HepG2 (cell line): ENCODE measurements around the gene MYO10. TPM values are rescaled to one million over a fixed set of nuclear protein-coding genes. Genes with fewer than 3 reads are reported as not detected.
A peak's percentile ranks its signal among the peaks of the same experiment; 100 is the strongest.

Experiments
- ATAC-seq: fragments of 200-7000 bp; cut with Tn5 transposase; 3 replicates; pipeline ENCODE4 v1.9.1; 2020; ENCODE audit warnings: mild to moderate bottlenecking, moderate library complexity
- BruUV-seq: library from RNA; stranded (reverse); fragments of 400-500 nt; replicated peaks from 2 replicates; lab custom pipeline; 2021; lab: Mats Ljungman, UMichigan
- CTCF ChIA-PET: fragments of 300-600 bp; formaldehyde crosslinking; extraction: SDS; loops from one replicate; lab custom pipeline; 2021; ENCODE audit warnings: low total read pairs, inconsistent platforms, low intra/inter-chr PET ratio; lab: Yijun Ruan, JAX
- POLR2A ChIA-PET: fragments of 350-600 bp; sonication (Branson Sonifier 250); formaldehyde crosslinking; loops from one replicate; lab custom pipeline; 2020; ENCODE audit warnings: antibody characterized with exemption, inconsistent platforms; lab: Yijun Ruan, JAX
- DNase-seq: peaks from one replicate; pipeline ENCODE4 v3.0.0-alpha.2; 2015; ENCODE audit warnings: low spot score
- FAIRE-seq: peaks from 3 replicates; lab custom pipeline; 2011; peaks lifted over from hg19 to GRCh38; lab: Jason Lieb, UNC
- H2AFZ ChIP-seq: one replicate; pipeline ENCODE4 v1.6.1; 2011; ENCODE audit warnings: low read length, inconsistent platforms
- H3K27ac ChIP-seq: fragments of 300-600 bp; 3 replicates; pipeline ENCODE4 v1.8.0; 2011; ENCODE audit warnings: mixed run types, mild to moderate bottlenecking, mixed read lengths, low read length, inconsistent platforms; ENCODE audit not compliant: insufficient read depth; ENCODE audit errors: extremely low read length
- H3K27me3 ChIP-seq, 2 experiments: fragments of 200-600 bp in 1 of 2; 2 replicates in 1 of 2; 3 replicates in 1 of 2; pipeline versions ENCODE4 v1.6.0 to v1.8.0; 2011; ENCODE audit warnings: low read length in 2 of 2, mild to moderate bottlenecking in 2 of 2, moderate library complexity in 2 of 2, inconsistent platforms in 1 of 2; ENCODE audit not compliant: insufficient read depth in 2 of 2, control insufficient read depth in 1 of 2
- H3K36me3 ChIP-seq, 2 experiments: fragments of 200-600 bp in 1 of 2; replicated peaks in 1 of 2; 2 replicates in 1 of 2; 3 replicates in 1 of 2; pipeline versions ENCODE4 v1.5.1 to v1.8.0; 2011; ENCODE audit warnings: low read length in 2 of 2, inconsistent platforms in 1 of 2; ENCODE audit not compliant: insufficient read depth in 2 of 2, control insufficient read depth in 1 of 2
- H3K4me1 ChIP-seq: 2 replicates; pipeline ENCODE4 v1.5.1; 2012; ENCODE audit warnings: low read length, inconsistent platforms; ENCODE audit not compliant: insufficient read depth
- H3K4me2 ChIP-seq: 2 replicates; pipeline ENCODE4 v1.6.0; 2011; ENCODE audit warnings: low read depth, low read length, inconsistent platforms
- H3K4me3 ChIP-seq, 3 experiments: fragments of 200-600 bp in 1 of 3; sonication (generic), shearing (Covaris generic) in 1 of 3; replicated peaks in 1 of 3; 2 replicates each; pipeline ENCODE4 v1.5.1; 2011 to 2016; ENCODE audit warnings: low read length in 3 of 3, inconsistent platforms in 2 of 3, low read depth in 2 of 3, mild to moderate bottlenecking in 2 of 3, control low read depth in 1 of 3, mixed read lengths in 1 of 3; ENCODE audit not compliant: insufficient read depth in 1 of 3
- H3K79me2 ChIP-seq: one replicate; pipeline ENCODE4 v1.6.1; 2011; ENCODE audit warnings: low read length, inconsistent platforms; ENCODE audit not compliant: insufficient read depth
- H3K9ac ChIP-seq: 2 replicates; pipeline ENCODE4 v1.6.0; 2011; ENCODE audit warnings: mild to moderate bottlenecking, low read depth, low read length, inconsistent platforms; ENCODE audit not compliant: insufficient read depth
- H3K9me3 ChIP-seq: 2 replicates; pipeline ENCODE4 v1.5.1; 2012; ENCODE audit warnings: mild to moderate bottlenecking, low read length
- H4K20me1 ChIP-seq: 2 replicates; pipeline ENCODE4 v1.6.0; 2011; ENCODE audit warnings: inconsistent platforms, mild to moderate bottlenecking, low read length, moderate library complexity; ENCODE audit not compliant: insufficient read depth
- CREBL2 ChIP-seq: sonication (generic); formaldehyde crosslinking; IDR thresholded peaks from 2 replicates; pipeline ENCODE4 v1.8.1; 2023; ENCODE audit warnings: missing genetic modification reagents, mild to moderate bottlenecking, borderline replicate concordance
- CTCF ChIP-seq: sonication (generic); formaldehyde crosslinking; IDR thresholded peaks from 2 replicates; pipeline ENCODE4 v1.5.0; 2020; ENCODE audit warnings: mild to moderate bottlenecking, missing genetic modification reagents, moderate library complexity
- HMGA1 ChIP-seq: sonication (generic); formaldehyde crosslinking; conservative IDR thresholded peaks from 2 replicates; pipeline ENCODE4 v1.4.0; 2020; ENCODE audit warnings: missing genetic modification reagents
- HNRNPH1 ChIP-seq: fragments of 200-400 bp; formaldehyde crosslinking; optimal IDR thresholded peaks from 2 replicates; pipeline ENCODE3; 2017; ENCODE audit warnings: mild to moderate bottlenecking, low read depth, low read length
- IKZF5 ChIP-seq: IDR thresholded peaks from 2 replicates; pipeline ENCODE4 v1.6.1; 2018; ENCODE audit warnings: missing genetic modification reagents, mild to moderate bottlenecking, missing compliant biosample characterization
- PRDM10 ChIP-seq: sonication (generic); formaldehyde crosslinking; IDR thresholded peaks from 2 replicates; pipeline ENCODE4 v1.4.0; 2020; ENCODE audit warnings: low read depth, missing genetic modification reagents
- SP5 ChIP-seq: IDR thresholded peaks from 2 replicates; pipeline ENCODE4 v1.6.1; 2016; ENCODE audit warnings: low read depth, borderline replicate concordance
- TMF1 ChIP-seq: sonication (generic); formaldehyde crosslinking; IDR thresholded peaks from 2 replicates; pipeline ENCODE4 v1.8.1; 2022; ENCODE audit warnings: low read depth, missing genetic modification reagents
- ZBTB21 ChIP-seq: sonication (generic); formaldehyde crosslinking; IDR thresholded peaks from 2 replicates; pipeline ENCODE4 v1.4.0; 2020; ENCODE audit warnings: missing genetic modification reagents
- ZNF468 ChIP-seq: sonication (generic); formaldehyde crosslinking; IDR thresholded peaks from 2 replicates; pipeline ENCODE4 v1.8.0; 2022; ENCODE audit warnings: mild to moderate bottlenecking, moderate library complexity, missing genetic modification reagents
- ZNF512B ChIP-seq: sonication (generic); formaldehyde crosslinking; IDR thresholded peaks from 2 replicates; pipeline ENCODE4 v1.5.1; 2020; ENCODE audit warnings: missing genetic modification reagents, mild to moderate bottlenecking, borderline replicate concordance
- WGBS: methylation state at CpG from one replicate; pipeline ENCODE4 v1.1.6; 2017; ENCODE audit warnings: low lambda C conversion rate; 5-methylcytosine and 5-hydroxymethylcytosine counted together
- in situ Hi-C: cut with HindIII; loops from 2 replicates; pipeline ENCODE4 v1.10.0; 2017; ENCODE audit warnings: low pct_unique_long_range_greater_than_20kb; ENCODE audit not compliant: extremely low pct_ligation_motif_present
- intact Hi-C: fragments of 100-400 bp; cut with micrococcal nuclease; formaldehyde crosslinking; loops from one replicate; pipeline ENCODE4 v1.10.0; 2022; ENCODE audit not compliant: unreplicated experiment
- polyA plus RNA-seq, 8 experiments: library from polyadenylated mRNA; depleted of rRNA in 3 of 8; stranded (reverse) in 7 of 8; unstranded in 1 of 8; fragments of >200 nt; fragmentation: Illumina TruSeq in 4 of 8; extraction: Trizol in 4 of 8; gene quantifications; 2 replicates each; pipeline versions ENCODE4 v1.2.1 to v1.2.3, GENCODE V29; 2011 to 2016; ENCODE audit warnings: low read depth in 4 of 8, missing spikeins in 1 of 8, mixed read lengths in 1 of 8; ENCODE audit not compliant: insufficient read depth in 1 of 8
- total RNA-seq, 5 experiments: library from RNA; depleted of rRNA; stranded (reverse); fragments of >200 nt; fragmentation: Illumina TruSeq; extraction: Trizol; gene quantifications; 2 replicates each; pipeline ENCODE4 v1.2.3, GENCODE V29; 2016; ENCODE audit warnings: low read depth in 1 of 5

Gene MYO10
- total and polyA plus RNA-seq, 2 of the 13 experiments (the other 11 are each of a cell fraction or from before 2014, with no cell fraction given) = 4.5 to 14.0 TPM

- TF ChIP-seq CTCF (CRISPR knock-in tag) = peak; percentile 55
- no peak for TF ChIP-seq ZNF512B (CRISPR knock-in tag)
- TF ChIP-seq TMF1 = no peak
- TF ChIP-seq ZBTB21 (CRISPR knock-in tag) = no peak
- no peak for TF ChIP-seq HNRNPH1
- TF ChIP-seq HMGA1 (CRISPR knock-in tag) = no peak
These were observed 195.2 kb downstream of the MYO10 start (continued) for GRCh38 chr5:16740811-16741392.

GRCh38 chr5:16740066-16740810 lies 195.8 kb downstream of the MYO10 start:
- Histone ChIP-seq H3K9ac (no peak overlapping the region), H3K27ac (no peak overlapping the region), H3K4me3 (no peak overlapping the region), H2AFZ (no peak overlapping the region), H4K20me1 (no peaks in the 10 kb centered on the region), H3K4me2 (no peak overlapping the region), H3K9me3 (no peaks in the 10 kb centered on the region), H3K4me1 (peaks cover 54% of the 10 kb centered on the region), H3K27me3 (no peaks in the 10 kb centered on the region; a peak in 2 of 5 replicates), H3K79me2 (peaks cover 20% of the 10 kb centered on the region), H3K36me3 (no peaks in the 10 kb centered on the region)
- no TSS peak for BruUV-seq
- DNase-seq = no peak
- CTCF ChIA-PET = interaction anchor here (0.6 to 1.1 kb wide), 2 partner anchors 9 to 36 kb away, joined by 3 to 4 read pairs; no protein-coding TSS in a partner anchor
- FAIRE-seq = no peak
- no peak for ATAC-seq
- intact Hi-C loops (no loop called here), in situ Hi-C loops (no loop called here)
- 88% methylated on average over 15 of the region's 17 CpGs for WGBS
- POLR2A ChIA-PET = no interaction called here
- TF ChIP-seq ZNF468 (CRISPR knock-in tag) (no peak), IKZF5 (CRISPR knock-in tag) (no peak), PRDM10 (CRISPR knock-in tag) (no peak), CREBL2 (CRISPR knock-in tag) (no peak), SP5 (CRISPR knock-in tag) (no peak)
